NCI-H2196 (cell line): ENCODE measurements around the gene SEPTIN3.

ENCODE experiments used
- DNase-seq: peaks from one replicate; lab custom pipeline; 2025; ENCODE audit not compliant: unreplicated experiment; lab: John Stamatoyannopoulos, UW

Gene SEPTIN3, protein sequence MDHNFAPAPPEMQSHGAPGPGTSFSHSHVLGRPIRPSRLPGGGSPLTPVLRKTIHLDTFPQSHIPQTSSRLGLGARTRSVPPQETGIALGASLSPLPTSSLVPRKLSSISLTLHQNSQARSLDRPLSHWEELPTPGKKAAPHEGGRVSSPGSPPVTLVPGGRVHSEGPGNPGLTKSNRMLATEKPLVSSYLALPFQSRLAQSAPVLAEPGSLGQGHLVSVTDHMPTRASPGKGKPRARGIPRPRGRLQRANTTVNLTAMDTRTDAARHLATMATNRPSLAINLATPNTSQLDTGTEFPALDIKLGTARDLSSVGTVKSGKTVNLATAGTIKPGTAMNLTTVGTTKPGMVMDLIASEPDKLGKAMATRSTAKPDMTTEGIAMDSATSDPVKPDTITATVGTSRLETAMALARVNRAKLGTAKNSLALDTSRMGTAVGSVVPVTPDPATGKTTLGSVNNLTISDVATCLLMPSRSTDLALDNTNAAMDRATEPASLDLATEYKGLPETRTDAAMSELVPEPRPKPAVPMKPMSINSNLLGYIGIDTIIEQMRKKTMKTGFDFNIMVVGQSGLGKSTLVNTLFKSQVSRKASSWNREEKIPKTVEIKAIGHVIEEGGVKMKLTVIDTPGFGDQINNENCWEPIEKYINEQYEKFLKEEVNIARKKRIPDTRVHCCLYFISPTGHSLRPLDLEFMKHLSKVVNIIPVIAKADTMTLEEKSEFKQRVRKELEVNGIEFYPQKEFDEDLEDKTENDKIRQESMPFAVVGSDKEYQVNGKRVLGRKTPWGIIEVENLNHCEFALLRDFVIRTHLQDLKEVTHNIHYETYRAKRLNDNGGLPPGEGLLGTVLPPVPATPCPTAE

DNA sequence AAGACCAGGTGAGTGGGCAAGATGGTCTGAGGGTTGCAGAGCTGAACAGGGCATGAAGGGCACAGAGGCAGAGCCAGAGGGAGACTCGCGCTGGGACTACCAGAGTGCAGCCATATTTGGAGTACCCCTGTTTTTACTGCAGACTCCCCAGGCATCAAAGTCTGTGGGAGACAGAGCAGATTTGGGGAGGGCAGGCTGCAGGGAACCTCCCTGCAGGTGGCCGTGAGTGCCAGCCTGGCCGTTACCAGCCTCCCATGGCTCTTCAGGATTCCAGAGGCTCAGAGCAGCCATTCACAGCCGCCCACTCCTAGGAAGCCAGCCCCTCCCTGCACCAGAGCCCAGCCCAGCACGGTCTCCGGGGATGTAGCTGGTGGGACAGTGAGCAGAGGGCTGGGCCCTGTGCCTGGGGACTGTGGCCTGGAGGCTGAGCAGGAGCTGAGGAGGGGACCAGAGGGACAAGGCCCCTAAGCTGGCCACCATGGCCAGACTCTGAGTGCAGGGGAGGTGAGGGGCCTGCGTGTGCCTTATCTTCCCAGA is at the start of gene SEPTIN3:
TSS of gene SEPTIN3 (plus strand) at position 334 of the 537 bp plus-strand sequence. CDS start 2,050 bp downstream, outside the sequence.
- DNase-seq: no peak

DNA sequence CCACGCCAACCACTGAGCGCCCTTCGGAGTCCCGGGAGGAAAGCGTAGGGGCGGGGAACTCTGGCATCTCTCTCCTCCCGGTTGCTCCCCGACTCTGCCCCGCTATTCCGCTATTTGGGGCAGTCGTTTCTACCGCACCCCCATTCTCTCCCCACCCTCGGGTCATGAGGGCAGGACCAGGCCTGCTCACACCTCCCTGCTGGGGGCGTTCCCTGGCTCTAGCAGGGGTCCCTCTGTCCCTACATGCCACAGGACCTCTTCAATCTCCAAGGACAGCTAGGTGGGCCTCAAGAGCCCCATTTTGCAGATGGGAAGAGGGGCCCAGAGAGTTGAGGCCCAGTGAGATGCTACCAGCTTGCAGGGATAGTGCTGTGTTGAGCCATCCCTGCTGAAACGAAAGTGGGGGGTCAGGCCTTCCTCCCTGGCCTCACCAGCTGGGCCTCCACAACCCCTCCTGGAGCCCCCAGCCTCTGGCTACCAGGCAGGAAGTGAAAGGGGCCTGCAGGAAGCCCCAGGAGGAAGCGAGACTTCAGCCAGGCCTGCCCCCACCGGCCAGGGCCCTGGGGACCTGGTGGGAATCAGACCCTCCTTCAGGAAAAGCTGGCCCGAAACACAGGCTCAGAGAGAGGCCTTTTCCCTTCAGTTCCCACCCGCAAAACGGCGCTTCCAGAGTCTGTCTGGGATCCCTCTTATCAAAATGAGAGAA is 48.8 kb upstream of the SEPTIN3 start:
- no peak for DNase-seq

DNA sequence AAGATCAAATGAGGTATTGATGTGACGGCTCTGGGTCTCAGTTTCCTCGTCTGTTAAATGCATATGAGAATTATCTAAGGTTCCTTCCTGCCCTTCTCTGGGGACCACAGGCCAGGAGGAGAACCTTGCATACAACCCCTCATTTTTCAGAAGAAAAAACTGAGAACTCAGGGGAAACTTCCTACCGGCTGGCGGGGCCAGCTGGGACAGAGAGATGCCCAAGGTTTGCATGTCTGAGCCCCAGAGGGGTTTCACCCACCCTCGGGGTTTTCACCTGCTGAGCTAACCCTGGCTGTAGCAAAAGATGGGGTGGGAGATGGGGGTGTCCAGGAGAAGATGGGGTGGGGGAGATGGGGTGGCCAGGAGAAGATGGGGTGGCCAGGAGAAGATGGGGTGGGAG is 46.9 kb upstream of the SEPTIN3 start:
- no peak for DNase-seq

DNA sequence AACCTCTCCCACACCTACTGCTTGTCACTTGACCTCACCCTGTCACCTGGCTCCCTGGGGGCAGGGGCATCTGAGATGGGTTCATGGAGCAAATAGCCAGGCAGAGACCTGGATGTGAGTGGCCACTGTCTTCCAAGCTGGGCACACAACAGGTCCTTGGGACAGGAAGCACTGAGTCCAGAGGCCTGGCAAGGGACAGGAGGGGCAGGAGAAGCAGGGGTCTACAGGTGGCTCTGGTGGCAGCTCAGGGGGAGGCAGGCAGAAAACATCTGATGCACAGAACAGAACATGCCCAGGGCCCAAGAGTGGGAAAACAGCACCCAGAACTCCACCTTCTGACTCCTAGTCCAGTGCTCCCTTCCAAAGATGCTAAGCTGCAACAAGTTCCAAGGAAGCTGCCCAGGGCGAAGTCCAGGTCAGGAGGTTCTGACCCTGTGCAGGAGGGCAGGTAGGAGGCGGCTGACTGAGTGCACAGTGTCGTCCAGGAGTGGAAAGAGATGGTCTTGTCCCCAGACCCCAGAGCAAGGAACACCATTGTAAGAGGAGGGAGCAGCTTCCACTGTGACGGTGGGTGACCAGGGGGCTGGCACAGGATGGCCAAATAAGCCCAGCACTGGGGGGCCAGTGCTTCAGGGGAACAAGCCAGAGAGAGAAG is 46.2 kb upstream of the SEPTIN3 start:
- DNase-seq: no peak

DNA sequence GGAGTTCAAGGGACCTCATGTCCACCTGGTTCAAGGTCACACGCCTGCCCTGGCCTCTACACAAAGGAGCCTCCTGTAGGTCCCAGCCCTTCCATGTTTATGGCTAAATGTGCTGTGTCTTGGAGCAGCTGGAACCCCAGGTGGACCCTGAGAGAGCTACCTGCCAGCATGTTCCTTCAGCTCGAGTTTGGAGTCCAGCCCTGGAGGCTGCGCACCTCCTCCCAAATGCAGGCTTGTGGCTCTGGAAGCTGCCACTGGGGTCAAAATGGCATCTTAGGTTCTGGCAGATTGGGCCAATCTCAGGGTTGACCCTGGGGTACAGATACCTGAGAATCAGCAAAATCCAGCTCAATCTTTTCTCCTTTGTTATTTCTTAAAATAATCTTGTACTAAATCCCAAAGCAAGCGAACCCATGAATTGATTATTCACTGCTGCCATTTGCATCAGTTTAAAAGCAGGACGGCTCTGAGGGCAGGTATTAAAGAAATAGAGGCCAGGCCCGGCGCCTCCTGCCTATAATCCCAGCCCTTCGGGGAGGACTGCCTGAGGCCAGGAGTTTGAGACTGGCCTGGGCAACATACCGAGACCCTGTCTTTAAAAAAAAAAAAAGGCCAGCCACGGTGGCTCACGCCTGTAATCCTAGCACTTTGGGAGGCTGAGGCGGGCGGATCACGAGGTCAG is 45.5 kb upstream of the SEPTIN3 start:
- DNase-seq: no peak

DNA sequence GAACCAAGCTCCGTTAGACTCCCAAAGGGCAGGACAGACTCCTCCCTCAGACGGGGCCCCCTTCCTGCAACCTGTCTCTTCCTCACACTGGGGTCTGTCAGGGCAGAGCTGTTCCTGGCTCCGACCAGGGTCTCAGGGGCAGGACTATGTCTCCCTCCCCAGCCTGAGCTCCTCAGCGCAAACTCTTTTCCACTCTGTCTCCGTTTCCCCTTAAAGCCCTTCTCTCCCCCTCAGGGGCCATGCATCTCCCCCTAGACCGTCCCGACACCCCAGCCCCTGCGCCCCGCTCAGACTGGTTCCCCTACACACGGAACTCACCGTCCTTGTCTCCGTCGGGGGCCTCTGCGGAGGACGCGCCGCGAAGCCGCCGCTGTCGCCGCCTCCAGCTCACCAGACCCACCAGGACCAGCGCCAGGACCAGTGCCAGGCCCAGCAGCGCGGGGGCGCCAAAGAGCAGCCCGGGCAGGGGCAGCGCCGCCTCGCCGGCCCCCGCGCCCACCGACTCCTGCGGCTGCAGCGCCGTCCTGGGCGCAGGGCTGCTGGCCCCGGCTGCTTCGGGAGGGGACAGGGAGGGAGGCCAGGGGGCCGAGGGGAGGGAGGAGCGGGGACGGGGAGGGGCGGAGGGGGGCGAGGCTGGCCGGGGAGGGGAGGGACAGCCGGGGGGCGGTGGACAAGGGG is 43.3 kb upstream of the SEPTIN3 start:
- no peak for DNase-seq

DNA sequence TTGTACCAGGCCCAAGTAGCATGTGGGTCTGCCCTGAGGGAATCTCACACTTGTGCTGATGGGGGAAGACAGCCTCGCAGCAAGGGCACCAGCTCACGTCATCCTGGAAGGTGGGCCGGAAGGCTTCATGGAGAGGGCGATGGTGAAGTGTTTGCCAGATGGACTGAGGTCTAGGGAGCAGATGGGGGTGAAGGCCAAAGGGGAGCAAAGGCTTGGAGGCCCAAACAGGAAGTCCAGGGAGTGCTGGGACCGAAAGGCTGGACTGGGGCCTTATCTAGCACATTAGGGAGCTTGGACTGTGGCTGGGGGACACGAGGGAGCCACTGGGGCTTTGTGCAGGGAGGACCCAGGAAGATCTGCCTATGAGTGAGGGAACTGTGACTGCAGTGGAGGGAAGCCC is 41.4 kb upstream of the SEPTIN3 start:
- DNase-seq: no peak

DNA sequence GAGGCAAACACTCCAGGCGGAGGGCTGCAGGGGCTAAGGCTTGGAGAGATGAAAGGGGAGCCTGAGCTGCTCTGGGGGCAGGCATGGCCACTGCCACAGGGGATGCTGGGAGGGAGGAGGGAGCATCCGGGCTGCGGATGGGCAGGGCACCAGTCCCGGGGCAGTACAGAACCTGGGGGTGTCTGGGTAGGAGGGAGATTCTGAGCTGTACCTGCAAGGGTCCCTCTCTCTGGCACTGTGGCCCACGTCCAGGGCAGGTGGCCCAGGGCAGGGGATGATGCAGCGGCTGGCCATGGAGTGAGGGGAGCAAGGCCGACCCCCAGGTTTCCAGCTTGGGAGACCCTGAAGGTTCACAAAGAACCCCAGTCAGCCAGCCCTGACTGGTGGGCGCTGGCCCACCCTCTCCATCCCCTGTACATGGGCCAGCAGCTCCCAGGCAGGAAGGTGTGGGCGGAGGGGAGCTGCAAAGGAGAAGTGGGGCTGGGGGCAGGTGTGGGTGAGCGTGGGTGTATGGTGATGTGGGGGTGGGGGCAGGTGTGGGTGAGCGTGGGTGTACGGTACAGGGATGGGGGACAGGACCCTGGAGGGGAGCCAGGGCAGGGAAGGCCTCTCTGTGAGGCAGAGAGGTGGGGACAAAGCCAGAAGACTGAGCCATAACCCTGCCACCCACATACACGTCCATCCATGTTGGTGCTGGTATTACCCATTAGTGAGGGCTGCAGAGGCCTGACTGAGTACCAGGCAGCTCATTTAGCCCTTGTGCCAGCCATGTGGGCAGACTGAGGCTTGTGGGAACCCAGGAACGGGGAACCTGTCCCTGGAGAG is 40.4 kb upstream of the SEPTIN3 start:
- no peak for DNase-seq

DNA sequence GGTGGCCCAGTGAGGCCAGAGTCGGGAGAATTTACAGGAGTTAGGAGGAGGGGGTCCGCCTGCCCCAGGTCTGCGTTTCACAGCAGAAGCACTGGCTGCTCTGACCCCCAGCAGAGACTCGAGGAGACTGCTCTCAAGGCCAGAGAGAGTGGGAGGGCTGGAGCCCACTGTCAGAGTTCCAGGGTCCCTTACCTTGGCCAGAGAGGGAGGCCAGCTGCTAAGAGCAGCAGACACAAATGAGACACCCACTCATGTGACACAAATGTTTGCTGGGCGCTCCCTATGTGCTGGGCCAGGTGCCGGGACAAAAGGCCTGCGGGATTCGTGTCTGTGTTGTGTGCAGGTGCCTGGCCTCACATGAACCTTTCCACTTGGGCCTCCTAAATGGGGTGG is 39.8 kb upstream of the SEPTIN3 start:
- no peak for DNase-seq

DNA sequence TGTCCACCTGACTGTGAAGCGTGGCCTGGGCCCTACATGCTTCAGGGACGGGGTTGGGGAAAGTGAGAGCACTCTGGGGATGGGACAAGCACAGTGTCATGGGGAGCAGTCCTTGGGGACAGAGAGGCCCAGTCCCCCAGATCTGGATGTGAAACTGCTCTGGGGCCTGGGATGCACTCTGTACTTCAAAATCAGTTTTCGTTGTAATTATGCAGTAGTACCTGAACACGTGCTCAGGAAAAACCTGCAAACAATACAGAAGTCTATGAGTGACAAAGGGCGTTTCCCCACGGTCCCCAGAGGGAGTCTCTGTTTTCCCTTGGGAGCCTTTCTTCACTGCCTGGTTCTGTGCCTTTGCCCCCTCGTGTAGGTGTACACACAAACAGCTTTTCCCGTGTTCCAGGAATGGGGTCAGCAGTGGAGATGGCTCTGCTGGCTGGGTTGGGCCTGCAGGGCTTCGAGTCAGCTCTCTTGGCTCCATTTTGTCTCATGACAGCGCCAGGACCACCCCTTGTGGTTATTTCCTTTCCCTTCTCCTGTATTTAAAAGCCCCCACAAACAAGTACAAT is 37.5 kb upstream of the SEPTIN3 start:
- no peak for DNase-seq

DNA sequence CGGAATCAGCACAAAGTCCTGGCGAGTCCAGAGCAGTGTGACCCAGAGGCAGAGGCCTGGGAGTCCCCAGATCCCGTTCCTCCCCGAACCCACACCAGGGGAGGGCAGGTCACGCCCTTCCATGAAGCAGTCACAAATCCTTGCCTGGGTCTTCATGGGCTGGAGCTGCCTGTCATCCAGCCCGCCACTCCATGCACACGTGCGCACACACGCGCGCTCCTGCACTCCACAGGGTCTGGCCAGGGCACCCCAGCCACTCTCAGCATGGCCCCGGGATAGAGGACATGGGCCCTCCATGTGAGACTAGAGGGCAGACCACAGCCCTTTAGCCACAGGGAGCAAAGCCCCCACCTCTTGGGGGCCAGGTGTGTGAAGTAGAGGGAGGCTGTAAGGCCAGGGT is 36.9 kb upstream of the SEPTIN3 start:
- DNase-seq: no peak

DNA sequence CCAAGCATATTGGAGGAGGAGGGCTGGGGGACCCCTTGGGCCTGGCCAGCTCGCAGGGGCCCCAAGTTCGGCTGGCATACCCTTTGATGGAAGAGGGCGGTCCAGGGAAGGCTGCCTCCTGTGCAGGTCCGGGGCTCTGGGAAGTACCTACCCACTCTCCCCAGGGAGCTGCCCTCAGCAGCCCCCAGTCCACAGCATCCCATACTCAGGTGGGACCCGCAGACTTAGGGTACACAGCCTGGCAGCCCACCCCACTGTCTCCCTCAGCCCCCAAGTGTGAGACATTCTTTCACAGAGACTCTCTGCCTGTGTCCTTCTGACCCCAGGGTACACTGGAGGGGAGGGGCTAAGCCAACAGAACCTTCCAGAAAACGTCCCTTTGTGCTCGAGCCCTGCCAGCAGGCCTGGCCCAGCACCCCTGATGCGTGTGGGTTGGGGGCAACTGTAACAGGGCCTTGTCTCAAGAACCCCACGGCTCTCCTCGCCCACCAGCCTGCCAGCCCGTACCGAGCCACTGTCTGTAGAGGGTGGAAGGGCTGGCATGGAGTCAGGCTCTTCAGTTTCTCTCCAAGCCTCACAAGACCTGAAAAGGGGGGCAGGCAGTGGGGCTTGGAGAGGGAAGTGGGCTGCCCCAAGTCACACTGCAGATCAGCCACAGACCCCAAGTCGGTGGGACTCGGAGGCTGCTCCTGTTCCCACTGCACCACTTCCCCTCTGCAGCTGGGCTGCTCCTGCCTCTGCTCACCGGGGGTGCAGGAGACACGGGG is 35.6 kb upstream of the SEPTIN3 start:
- no peak for DNase-seq

DNA sequence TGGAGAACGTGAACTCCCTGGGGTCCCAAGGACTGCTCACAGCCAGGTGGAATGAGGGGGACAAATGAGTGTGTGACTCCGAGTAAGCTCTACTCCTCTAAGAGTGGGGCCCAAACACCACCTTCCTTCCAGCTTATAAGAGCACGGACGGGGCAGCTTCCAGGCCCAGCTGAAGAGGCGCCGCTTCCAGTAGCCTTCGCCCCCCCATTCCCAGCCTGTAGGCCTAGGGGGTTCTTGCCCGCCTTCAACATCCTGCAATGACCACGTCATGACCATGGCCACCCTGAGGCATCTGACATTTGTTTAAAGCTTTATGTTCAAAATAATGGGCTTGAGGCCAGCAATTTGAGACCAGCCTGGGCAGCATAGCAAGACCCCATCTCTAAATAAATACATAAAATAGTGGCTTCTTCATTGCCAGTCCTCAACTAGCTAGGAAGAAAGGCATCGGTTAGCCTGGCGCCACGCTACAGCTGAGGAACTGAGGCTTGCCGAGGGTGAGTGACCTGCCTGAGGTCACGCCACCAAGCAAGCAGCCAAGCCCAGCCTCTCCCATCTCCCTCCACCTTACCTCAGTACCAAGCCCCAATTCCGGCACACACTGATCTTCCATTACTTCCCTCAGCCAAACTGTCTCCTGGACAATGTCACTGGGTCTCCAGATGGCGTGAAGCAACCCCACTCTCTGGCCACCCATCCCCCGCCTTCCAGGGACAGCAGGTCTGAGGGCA is 34.8 kb upstream of the SEPTIN3 start:
- DNase-seq: no peak

DNA sequence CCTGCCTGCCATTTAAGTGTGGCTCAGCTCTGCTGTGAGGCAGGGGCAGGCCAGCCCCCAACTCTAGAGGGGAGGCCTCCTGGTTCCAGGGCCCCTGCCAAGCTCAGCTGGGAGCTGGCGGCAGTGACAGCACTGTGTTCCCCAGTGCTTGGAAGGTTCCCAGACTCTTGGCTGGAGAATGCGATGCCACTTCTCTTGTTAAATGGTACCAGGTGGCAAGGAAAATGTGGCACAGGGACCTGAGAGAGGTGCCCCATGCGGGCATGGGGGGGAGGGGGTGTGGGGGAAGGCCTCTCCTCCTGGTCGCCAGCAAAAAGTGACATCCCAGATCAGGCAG is 34.3 kb upstream of the SEPTIN3 start:
- no peak for DNase-seq

DNA sequence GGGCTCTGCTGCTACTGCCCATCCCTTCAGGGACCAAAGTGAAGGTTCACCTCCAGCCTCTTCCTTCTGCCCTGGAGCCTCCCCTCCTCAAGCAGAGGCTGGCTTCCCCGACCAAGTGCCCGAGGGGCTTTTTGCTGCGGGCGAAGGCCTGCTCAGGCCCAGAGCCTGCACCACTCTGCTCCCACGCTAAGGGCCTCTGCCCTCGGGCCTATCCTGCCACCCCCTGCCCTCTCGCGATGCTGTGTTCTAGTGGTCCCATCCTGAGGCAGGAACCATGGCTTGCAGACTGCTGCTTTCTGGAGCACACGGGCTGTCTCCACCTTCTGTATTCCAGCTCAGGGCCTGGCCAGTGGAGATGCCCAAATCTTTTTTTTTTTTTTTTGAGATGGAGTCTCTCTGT is 33.7 kb upstream of the SEPTIN3 start:
- no peak for DNase-seq

DNA sequence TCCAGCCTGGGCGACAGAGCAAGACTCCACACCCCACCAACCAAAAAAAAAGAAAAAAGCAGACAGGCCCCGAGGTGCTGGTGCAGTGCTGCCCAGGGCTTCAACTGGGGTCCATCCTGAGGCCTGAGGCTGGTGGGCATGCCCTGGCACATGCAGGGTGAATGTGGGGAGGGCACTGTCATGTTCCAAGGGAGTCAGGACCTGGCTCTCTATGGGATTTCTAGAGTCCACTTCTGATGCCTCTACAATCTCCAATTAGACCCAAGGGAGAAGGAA is 32.4 kb upstream of the SEPTIN3 start:
- no peak for DNase-seq
